T47D (cell line): ENCODE measurements around the gene RNF212B.

Source experiments
- DNase-seq, 2 experiments: peaks; one replicate each; pipeline versions ENCODE4 v3.0.0 to v3.0.0-alpha.2; 2011 to 2012; ENCODE audit warnings: low read depth in 1 of 2, low spot score in 1 of 2
- JUND ChIP-seq: IDR thresholded peaks from 2 replicates; pipeline ENCODE4 v1.6.1; 2012; ENCODE audit warnings: low read depth
- in situ Hi-C: cut with HindIII; loops from 2 replicates; pipeline ENCODE4 v1.10.0; 2016; ENCODE audit warnings: low sequenced_read_pairs, low pct_unique_long_range_greater_than_20kb

The RNF212B gene

DNA sequence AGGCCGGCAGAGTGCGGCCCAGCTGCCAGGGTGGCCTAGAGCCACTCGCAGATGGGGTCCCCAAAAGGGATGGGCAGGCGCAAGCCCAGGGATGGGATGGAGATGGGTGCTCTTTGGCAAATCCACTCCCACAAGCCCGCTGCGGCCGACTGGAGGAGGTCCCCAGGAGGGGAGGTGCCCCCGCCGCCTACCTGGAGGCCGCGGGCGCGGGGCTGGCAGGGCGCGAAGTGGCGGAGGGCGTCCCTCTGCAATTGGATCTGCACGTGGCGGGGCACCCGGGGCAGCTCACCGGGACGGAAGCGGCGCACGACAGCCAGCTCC is 64.2 kb downstream of the RNF212B start:
- TF ChIP-seq JUND = no peak
- in situ Hi-C loops = no loop called here

GRCh38 chr14:23302290-23303225 is 64.8 kb downstream of the RNF212B start, which contains the start of gene PPP1R3E:
PPP1R3E (minus strand) TSS chr14:23302859; CDS start chr14:23302576, 283 bp downstream.
- peak in 1 of 2 experiments; percentile 60 for DNase-seq
- in situ Hi-C loops = no loop called here
- TF ChIP-seq JUND = no peak

More for the DNA sequence above, 64.2 kb downstream of the RNF212B start:
- no peak for DNase-seq

DNA sequence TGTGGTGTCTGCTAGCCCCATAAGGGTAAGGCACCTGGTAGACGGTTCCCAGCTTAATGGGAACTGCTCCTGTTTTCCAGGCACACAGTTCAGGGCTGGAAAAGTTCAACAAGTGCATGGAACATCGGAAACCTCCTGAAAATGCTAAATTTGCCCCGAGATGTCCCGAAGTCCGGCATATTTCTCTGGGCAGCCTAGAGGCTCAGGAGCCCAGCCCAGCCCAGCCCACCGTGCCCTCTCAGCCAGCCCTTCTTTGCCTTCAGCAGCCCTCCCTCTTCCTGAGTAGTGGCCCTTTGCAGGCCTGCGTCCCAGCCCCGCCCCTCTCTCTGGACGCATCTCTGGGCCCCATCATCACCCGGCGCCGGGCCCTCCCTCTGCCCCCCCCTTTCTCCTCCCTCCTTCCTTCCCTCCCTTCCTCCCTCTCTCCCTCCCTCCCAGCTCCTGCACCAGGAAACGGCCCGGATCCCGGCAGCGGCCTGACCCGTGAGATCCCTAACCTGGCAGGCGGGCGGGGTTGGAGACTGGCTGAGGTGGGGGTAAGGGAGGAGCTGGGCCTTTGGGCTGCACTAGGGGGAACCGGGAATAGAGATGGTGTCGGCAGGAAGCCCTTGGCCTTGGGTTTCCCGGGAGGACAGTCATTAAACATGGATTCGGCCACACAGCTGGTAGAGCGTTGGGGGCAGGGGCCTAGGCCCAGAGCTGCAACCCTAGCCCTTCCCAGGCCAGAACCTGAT is 68.8 kb downstream of the RNF212B start, which contains the start of gene BCL2L2:
BCL2L2 (plus strand) TSS at position 422 of the 734 bp plus-strand sequence. CDS start 935 bp downstream, outside the sequence.
- DNase-seq = peak; percentile 21 to 89
- in situ Hi-C loops = no loop called here
- TF ChIP-seq JUND = no peak

- in situ Hi-C loops = no loop called here
- no peak for DNase-seq
- no peak for TF ChIP-seq JUND
Observed at GRCh38 chr14:23307146-23307530, 69.4 kb downstream of the RNF212B start.

DNA sequence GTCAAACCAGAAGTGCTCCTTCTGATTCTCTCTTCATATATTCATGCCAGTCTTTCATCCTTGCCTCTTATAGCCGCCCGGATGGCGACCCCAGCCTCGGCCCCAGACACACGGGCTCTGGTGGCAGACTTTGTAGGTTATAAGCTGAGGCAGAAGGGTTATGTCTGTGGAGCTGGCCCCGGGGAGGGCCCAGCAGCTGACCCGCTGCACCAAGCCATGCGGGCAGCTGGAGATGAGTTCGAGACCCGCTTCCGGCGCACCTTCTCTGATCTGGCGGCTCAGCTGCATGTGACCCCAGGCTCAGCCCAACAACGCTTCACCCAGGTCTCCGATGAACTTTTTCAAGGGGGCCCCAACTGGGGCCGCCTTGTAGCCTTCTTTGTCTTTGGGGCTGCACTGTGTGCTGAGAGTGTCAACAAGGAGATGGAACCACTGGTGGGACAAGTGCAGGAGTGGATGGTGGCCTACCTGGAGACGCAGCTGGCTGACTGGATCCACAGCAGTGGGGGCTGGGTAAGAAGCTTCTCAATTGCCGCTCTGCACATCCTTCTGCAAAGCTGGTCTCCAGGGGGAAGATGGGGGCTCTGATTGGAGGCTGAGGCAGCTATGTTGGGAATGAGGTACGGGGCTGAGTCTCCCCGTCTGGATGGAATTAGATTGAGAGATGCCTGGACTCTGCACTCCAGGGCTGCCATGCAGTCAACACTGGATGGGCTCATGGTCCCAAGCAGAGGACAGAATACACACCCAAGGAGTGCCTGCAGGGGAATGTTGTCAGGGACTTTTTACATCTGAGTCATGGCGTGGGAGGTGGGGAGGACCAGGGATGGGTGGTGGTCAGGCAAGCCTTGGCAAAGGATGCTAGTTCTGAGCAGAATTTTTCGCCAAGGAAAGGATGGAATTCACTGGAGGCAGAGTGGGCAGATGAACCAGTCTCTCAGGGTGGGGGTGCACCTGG is 70.2 kb downstream of the RNF212B start:
- in situ Hi-C loops = no loop called here
- DNase-seq = no peak
- TF ChIP-seq JUND = no peak

DNA sequence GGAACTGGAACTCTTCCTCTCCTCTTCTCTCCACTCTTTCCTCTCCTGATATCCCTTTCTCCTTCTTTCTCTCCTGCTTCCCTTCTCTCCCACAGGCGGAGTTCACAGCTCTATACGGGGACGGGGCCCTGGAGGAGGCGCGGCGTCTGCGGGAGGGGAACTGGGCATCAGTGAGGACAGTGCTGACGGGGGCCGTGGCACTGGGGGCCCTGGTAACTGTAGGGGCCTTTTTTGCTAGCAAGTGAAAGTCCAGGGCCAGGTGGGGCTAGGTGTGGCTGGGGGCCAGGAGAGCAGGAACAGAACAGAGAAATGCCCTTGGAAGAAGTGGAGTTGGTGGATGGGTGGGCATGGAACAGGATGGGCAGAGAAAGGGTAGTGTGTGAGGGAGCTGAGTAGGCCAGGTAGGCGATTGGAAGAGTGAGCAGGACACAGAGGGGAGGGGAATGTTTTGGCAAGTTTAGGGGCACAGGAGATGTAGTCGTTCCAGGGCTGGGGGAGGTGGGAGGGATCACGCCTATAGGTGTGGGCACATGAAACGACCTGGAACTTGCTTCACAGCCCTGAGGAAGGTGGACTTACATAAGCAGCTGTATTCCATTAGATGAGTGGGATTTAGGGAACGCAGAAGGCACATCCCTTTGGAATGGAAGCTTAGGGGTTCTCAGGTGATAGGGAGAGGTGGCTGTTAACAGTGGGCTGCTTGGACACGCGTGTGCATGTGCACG is 71.1 kb downstream of the RNF212B start:
- no peak for DNase-seq
- in situ Hi-C loops = no loop called here
- no peak for TF ChIP-seq JUND

DNA sequence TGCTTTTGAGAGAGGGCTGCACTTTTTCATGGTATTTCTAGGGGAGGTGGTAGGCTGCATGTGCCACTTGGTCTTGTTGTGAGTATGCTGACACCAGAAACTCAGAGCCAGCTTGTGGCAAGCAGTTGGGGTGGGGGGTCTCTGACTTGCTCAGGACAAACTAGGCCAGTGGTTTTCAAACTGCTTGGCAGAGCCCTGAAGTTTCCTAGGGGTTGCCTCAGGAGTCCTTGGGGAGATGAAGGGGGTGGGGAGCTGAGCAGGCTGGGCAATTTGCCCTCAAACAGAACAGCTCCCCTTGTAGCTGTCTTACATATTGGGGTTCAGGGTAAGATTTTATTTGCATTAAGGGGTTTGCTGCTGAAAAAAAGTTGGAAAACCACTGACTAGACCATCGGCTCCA is 72.8 kb downstream of the RNF212B start:
- in situ Hi-C loops = no loop called here
- no peak for TF ChIP-seq JUND
- no peak for DNase-seq

DNA sequence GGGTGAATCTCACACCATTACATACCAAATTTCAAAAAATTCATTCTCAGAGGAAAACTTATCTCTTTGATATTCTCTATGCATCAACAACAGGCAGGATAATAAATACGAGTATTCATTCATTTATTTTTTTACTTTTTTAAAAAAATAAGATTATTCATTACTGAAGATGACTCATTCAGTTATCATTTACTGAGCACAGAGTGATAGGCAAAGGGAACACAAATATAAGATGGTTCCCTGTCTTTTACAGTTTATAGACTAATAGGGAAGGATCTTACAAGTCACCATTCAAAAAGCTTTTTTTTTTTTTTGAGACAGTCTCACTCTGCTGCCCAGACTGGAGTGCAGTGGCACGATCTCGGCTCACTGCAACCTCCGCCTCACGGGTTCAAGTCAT is 78.6 kb downstream of the RNF212B start:
- DNase-seq = no peak
- in situ Hi-C loops = no loop called here

GRCh38 chr14:23319746-23320583 is 82.2 kb downstream of the RNF212B start:
- no peak for DNase-seq
- in situ Hi-C loops = no loop called here
- no peak for TF ChIP-seq JUND

More for the DNA sequence above, 78.6 kb downstream of the RNF212B start:
- TF ChIP-seq JUND = no peak

DNA sequence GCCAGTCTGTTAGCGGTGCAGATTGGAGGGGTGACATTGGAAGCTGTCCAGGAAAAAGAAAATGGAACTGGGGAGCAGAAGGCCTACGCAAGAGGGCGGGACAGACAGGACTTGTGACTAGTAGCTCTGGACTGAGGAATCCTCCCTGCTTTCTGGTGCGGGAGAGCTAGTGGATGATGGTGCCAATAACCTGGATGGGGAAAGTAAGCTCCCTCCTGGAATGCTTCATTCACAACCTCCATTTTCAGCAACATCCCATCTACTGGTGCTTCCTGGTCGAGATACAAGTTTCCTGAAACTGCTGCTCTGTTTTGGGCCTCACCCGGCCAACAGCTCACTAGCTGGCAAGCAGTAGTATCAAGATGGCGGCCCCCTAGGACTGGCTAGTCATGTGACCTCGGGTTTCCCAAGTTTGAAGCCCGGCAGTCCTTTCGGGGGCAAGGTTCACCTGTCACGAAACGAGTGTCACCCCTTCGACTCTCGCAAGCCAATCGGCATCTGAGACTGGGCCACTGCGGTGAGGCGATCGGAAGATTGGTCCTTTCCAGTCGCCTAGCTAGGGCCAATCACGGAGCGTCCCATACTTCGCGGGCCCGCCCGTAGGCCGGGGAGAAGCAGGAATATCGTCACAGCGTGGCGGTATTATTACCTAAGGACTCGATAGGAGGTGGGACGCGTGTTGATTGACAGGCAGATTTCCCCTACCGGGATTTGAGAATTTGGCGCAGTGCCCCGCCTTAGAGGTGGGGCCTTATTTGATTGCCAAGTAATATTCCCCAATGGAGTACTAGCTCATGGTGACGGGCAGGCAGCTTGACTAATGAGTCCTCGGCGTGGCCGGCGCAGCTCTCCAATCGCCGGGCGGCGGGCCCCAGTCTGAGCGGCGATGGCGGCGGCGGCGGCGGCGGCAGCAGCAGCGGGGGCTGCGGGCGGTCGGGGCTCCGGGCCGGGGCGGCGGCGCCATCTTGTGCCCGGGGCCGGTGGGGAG is 83.1 kb downstream of the RNF212B start, which contains the start of gene PABPN1:
PABPN1 (plus strand) TSS at position 874 of the 988 bp plus-strand sequence; CDS start at position 887, 13 bp downstream.
- no peak for TF ChIP-seq JUND
- in situ Hi-C loops = no loop called here
- peak; percentile 94 to 99 for DNase-seq
